ENCODE results near the gene ORAI3.
A peak's percentile ranks its signal among the peaks of the same experiment; 100 is the strongest.

Gene ORAI3

DNA sequence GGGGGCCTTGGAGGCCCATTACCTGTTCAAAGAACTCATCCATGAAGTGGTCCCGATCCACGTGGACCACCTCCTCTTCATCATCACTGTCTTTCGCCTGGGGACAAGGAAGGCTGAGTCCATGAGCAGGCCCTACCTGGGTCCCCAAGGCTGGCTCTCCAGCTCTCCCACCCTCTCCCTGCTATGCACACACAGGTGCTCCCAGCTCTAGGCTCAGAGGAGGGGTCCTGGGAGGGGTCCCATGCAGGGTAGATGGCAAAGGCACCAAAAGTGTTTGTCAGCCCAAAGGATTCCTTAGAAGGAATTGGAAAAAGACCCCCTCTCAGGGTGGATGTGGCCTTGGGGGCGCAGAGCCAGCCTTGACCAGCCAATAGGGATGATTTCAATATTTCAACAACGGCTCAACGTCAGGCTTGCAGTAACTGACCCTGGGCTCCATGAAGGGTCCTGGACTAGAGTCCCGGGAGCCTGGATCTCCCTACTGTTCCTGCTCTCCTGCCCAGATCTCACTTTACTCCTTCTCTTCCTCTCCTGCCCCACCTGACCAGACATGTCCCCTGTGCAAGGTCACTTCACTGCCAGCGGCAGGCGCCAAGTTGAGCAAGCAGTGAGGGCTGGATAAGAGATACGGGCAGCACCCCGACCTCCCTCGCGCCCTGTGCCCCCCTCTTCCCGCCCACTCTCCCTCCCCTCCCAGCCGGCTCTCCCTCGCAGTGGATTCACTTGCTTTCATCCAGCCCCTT is 52.8 kb downstream of the ORAI3 start:
- TF ChIP-seq OSR2 (tag by site-specific recombination; IDR thresholded peaks at IDR 0.05) (no peak), PRDM1 (tag by site-specific recombination; IDR thresholded peaks at IDR 0.05) (0 out of 2 replicates have a peak, but pooled peaks have one; percentile 39)
- H3K27ac ChIP-seq (ENCODE audit: extremely low read depth, low read depth, low read length) = no peak overlapping the region
- CTCF ChIA-PET = interaction anchor here (1.3 kb wide), 1 partner anchor 17 kb away, joined by 10 read pairs; the partner anchor contains the start of gene HSD3B7
- H3K4me1 ChIP-seq (ENCODE audit: control insufficient read depth, insufficient read depth, low read length) = peaks cover 5% of the 10 kb centered on the region
- no peak overlapping the region for H3K4me3 ChIP-seq (ENCODE audit: low read depth, low read length)
- H3K36me3 ChIP-seq (ENCODE audit: control insufficient read depth in 2 of 2, insufficient read depth in 1 of 2, low read length in 2 of 2) = no peaks in the 10 kb centered on the region
- POLR2A ChIA-PET = no interaction called here
- H3K9me3 ChIP-seq (ENCODE audit: control insufficient read depth, insufficient read depth, low read depth, low read length) = no peaks in the 10 kb centered on the region

GRCh38 chr16:31002250-31002700 is 53.4 kb downstream of the ORAI3 start:
- peaks cover 5% of the 10 kb centered on the region for H3K4me1 ChIP-seq (ENCODE audit: control insufficient read depth, insufficient read depth, low read length)
- no peak overlapping the region for H3K27ac ChIP-seq (ENCODE audit: extremely low read depth, low read depth, low read length)
- CTCF ChIA-PET = interaction anchor here (1.0 to 1.3 kb wide), 2 partner anchors 18 to 19 kb away, joined by 5 to 10 read pairs; partner anchors contain the start of gene HSD3B7
- POLR2A ChIA-PET = interaction anchor here (0.6 to 0.9 kb wide), 2 partner anchors 178 to 1345 kb away, joined by 3 to 4 read pairs; partner anchors contain the start of gene FUS
- H3K4me3 ChIP-seq (ENCODE audit: low read depth, low read length) = no peak overlapping the region
- no peaks in the 10 kb centered on the region for H3K36me3 ChIP-seq (ENCODE audit: control insufficient read depth in 2 of 2, insufficient read depth in 1 of 2, low read length in 2 of 2)
- TF ChIP-seq ZNF324 (tag by site-specific recombination; IDR thresholded peaks at IDR 0.05) = no peak
- no peak for TF ChIP-seq BCL11A (tag by site-specific recombination; IDR thresholded peaks at IDR 0.05; ENCODE audit: low read depth)
- peak; percentile 98 for TF ChIP-seq EGR2 (tag by site-specific recombination; IDR thresholded peaks at IDR 0.05; ENCODE audit: low read depth)
- TF ChIP-seq, protein P1, sequence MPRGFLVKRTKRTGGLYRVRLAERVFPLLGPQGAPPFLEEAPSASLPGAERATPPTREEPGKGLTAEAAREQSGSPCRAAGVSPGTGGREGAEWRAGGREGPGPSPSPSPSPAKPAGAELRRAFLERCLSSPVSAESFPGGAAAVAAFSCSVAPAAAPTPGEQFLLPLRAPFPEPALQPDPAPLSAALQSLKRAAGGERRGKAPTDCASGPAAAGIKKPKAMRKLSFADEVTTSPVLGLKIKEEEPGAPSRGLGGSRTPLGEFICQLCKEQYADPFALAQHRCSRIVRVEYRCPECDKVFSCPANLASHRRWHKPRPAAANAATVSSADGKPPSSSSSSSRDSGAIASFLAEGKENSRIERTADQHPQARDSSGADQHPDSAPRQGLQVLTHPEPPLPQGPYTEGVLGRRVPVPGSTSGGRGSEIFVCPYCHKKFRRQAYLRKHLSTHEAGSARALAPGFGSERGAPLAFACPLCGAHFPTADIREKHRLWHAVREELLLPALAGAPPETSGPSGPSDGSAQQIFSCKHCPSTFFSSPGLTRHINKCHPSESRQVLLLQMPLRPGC (tag by site-specific recombination; IDR thresholded peaks at IDR 0.05) = no peak
- peak; percentile 97 for TF ChIP-seq ZFHX2 (tag by site-specific recombination; conservative IDR thresholded peaks at IDR 0.05)
- no peak for TF ChIP-seq ZNF341 (tag by site-specific recombination; IDR thresholded peaks at IDR 0.05; ENCODE audit: low read depth)
- no peak for TF ChIP-seq ZNF585B (tag by site-specific recombination; IDR thresholded peaks at IDR 0.05)
- TF ChIP-seq, protein P2, sequence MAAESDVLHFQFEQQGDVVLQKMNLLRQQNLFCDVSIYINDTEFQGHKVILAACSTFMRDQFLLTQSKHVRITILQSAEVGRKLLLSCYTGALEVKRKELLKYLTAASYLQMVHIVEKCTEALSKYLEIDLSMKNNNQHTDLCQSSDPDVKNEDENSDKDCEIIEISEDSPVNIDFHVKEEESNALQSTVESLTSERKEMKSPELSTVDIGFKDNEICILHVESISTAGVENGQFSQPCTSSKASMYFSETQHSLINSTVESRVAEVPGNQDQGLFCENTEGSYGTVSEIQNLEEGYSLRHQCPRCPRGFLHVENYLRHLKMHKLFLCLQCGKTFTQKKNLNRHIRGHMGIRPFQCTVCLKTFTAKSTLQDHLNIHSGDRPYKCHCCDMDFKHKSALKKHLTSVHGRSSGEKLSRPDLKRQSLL (tag by site-specific recombination; IDR thresholded peaks at IDR 0.05) = no peak
- TF ChIP-seq ZNF221 (tag by site-specific recombination; IDR thresholded peaks at IDR 0.05; ENCODE audit: borderline replicate concordance) = no peak
- no peak for TF ChIP-seq ZNF140 (tag by site-specific recombination; IDR thresholded peaks at IDR 0.05)
- no peak for TF ChIP-seq ZIC2 (tag by site-specific recombination; IDR thresholded peaks at IDR 0.05)
- H3K9me3 ChIP-seq (ENCODE audit: control insufficient read depth, insufficient read depth, low read depth, low read length) = no peaks in the 10 kb centered on the region

GRCh38 chr16:31002862-31003341 is 54.0 kb downstream of the ORAI3 start:
- Histone ChIP-seq H3K9me3 (ENCODE audit: control insufficient read depth, insufficient read depth, low read depth, low read length) (no peaks in the 10 kb centered on the region), H3K4me3 (ENCODE audit: low read depth, low read length) (no peak overlapping the region), H3K4me1 (ENCODE audit: control insufficient read depth, insufficient read depth, low read length) (no peaks in the 10 kb centered on the region; the same call in 1 of the 2 replicates), H3K27ac (ENCODE audit: extremely low read depth, low read depth, low read length) (no peak overlapping the region), H3K36me3 (ENCODE audit: control insufficient read depth in 2 of 2, insufficient read depth in 1 of 2, low read length in 2 of 2) (no peaks in the 10 kb centered on the region)
- TF ChIP-seq ZIC2 (tag by site-specific recombination; IDR thresholded peaks at IDR 0.05) (peak; percentile 81), ZBTB17 (tag by site-specific recombination; IDR thresholded peaks at IDR 0.05) (peak; percentile 98), RBAK (tag by site-specific recombination; IDR thresholded peaks at IDR 0.05) (no peak)
- POLR2A ChIA-PET = interaction anchor here (0.6 to 0.9 kb wide), 2 partner anchors 177 to 1346 kb away, joined by 3 to 4 read pairs; partner anchors contain the start of gene FUS
- CTCF ChIA-PET = interaction anchor here (1.0 to 1.3 kb wide), 2 partner anchors 18 to 20 kb away, joined by 5 to 10 read pairs; partner anchors contain the start of gene HSD3B7
